NB4 (cell line): ENCODE results near the gene PLXNB2.

Source experiments
- DNase-seq: peaks from one replicate; pipeline ENCODE4 v3.0.0; 2010; ENCODE audit warnings: low read depth
- H3K4me3 ChIP-seq: one replicate; pipeline ENCODE4 v1.5.1; 2011; ENCODE audit warnings: mild to moderate bottlenecking, low read depth, low read length, moderate library complexity
- CTCF ChIP-seq: IDR thresholded peaks from one replicate; pipeline ENCODE4 v1.5.1; 2012; ENCODE audit warnings: low read depth, low read length
- MAX ChIP-seq: IDR thresholded peaks from 2 replicates; pipeline ENCODE4 v1.6.1; 2011; ENCODE audit warnings: low read depth, low read length
- MYC ChIP-seq: IDR thresholded peaks from 2 replicates; pipeline ENCODE4 v1.6.1; 2011; ENCODE audit warnings: low read depth, low read length
- POLR2A ChIP-seq: IDR thresholded peaks from 2 replicates; pipeline ENCODE4 v1.6.1; 2011; ENCODE audit warnings: mild to moderate bottlenecking; ENCODE audit not compliant: insufficient read length; ENCODE audit errors: extremely low read depth

Gene PLXNB2

GRCh38 chr22:50227579-50228215, 79.7 kb downstream of the PLXNB2 start:
- TF ChIP-seq MYC (no peak), CTCF (no peak), POLR2A (no peak), MAX (no peak)
- no peak for DNase-seq
- no peak overlapping the region for H3K4me3 ChIP-seq

- H3K4me3 ChIP-seq: no peak overlapping the region
- no peak for TF ChIP-seq MAX
- TF ChIP-seq CTCF: no peak
- TF ChIP-seq POLR2A: no peak
- TF ChIP-seq MYC: no peak
- no peak for DNase-seq
Measured at GRCh38 chr22:50226875-50227165, 80.6 kb downstream of the PLXNB2 start.

GRCh38 chr22:50226063-50226874, 81.2 kb downstream of the PLXNB2 start:
- TF ChIP-seq POLR2A: no peak
- TF ChIP-seq MYC: no peak
- TF ChIP-seq MAX: no peak
- no peak for TF ChIP-seq CTCF

GRCh38 chr22:50225200-50225969, 82.1 kb downstream of the PLXNB2 start:
- no peak overlapping the region for H3K4me3 ChIP-seq
- TF ChIP-seq MAX (no peak), MYC (no peak), CTCF (no peak), POLR2A (no peak)
- DNase-seq: no peak

More at GRCh38 chr22:50226063-50226874, 81.2 kb downstream of the PLXNB2 start:
- H3K4me3 ChIP-seq: no peak overlapping the region
- no peak for DNase-seq
